GM18867 (cell line): ENCODE data around the gene LINC01488.

ENCODE experiments used
- ATAC-seq: cut with Tn5 transposase; IDR thresholded peaks from one replicate; pipeline ENCODE4 v1.9.1; 2021; ENCODE audit warnings: mild to moderate bottlenecking, moderate library complexity; ENCODE audit not compliant: unreplicated experiment

LINC01488 gene

DNA sequence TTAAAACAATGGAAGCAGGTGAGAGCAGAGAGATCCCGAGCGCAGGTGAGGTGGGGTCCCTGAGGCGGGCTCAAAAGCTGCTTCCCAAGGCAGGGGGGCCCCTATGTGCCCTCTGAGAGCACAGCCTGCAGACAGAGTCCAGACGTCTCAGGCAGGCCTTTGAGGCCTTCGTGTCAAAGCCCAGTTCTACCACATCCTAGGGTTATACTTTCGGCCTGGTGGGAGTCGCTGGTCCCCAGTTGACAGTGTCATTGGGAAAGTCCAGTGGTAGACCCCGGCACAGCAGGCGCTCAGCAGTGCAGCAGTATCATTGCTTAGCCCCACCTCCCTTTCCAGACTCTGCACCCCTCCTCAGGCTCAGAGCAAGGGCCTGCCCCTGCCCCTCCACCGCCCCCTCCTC lies 9.1 kb downstream of the LINC01488 start:
- ATAC-seq = no peak

DNA sequence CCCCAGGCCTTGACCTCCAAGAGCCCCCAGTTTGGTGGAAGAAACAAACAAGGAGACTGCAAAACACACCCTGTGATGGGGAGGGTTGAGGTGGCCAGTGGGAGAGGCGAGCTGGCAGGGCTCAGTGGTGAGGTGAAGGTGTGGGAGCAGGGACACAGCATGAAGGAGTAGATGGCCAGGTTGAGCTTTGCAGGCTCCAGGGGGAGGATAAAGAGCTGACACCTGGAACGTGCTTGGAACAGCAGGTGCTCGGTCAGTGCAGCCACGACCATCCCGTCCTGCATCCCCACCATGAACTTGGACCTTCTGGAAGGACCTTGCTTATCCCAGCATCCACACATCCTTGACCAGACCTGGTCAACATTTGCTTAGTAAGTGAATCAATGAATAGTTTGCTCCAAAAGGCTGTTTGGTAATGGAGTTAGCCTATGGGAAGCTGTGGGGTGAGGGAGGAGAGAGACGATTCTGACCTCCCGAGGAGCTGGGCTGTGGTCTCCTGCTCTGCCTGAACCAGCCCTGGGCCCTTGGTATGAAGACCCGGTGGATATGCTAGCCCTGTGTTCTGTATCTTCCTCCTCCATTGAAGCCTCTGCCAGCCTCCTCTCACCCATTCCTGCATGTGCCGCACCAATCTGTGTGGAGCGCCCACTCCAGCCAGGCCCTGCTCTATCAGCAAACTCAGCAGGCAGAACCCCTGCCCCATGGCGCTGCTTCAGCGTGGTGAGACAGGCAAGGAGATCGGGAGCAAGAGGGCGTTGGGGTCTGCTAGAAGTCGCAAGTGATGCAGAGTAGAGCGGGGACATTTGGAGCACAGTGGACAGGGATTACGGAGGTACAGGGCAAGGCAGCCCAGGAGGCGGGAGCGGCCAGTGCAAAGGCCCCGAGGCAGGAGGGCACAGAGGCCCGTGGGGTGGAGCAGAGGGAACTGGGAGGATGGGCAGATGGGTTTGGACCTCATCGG lies 9.9 kb downstream of the LINC01488 start:
- ATAC-seq = no peak

DNA sequence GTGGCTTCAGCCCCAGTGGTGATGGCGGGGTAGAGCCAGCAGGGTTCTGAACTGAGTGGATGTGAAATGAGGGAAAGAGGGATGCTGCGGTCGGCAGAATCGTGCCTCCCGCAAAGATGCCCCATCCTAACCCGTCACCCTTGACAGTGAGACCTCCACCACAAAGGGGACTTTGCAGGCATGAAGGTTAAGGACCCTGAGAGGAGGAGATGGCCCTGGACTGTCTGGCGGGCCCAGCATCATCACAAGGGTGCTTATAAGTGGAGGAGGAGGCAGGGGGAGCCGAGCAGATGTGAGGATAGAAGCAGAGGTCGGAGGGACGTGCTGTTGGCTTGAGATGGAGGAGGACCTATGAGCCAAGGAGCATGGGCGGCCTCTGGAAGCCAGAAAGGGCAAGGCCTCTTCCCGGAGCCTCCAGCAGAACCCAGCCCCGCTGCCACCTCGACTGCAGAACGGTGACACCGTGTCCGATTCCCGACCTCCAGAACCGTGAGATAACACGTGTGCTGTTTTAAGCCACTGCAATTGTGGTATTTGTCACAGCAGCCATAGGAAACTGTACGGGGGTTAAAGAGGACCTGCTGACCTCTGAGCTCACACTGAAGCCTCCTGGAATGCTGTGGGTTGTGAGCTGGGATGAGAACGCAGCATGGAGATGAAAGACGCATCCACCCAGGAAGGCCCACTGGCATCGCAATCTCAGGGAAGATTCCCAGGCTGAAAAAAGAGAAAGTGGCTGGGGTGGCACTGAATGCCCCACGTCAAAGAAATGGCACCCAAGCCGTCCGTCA lies 10.9 kb downstream of the LINC01488 start:
- ATAC-seq = no peak

DNA sequence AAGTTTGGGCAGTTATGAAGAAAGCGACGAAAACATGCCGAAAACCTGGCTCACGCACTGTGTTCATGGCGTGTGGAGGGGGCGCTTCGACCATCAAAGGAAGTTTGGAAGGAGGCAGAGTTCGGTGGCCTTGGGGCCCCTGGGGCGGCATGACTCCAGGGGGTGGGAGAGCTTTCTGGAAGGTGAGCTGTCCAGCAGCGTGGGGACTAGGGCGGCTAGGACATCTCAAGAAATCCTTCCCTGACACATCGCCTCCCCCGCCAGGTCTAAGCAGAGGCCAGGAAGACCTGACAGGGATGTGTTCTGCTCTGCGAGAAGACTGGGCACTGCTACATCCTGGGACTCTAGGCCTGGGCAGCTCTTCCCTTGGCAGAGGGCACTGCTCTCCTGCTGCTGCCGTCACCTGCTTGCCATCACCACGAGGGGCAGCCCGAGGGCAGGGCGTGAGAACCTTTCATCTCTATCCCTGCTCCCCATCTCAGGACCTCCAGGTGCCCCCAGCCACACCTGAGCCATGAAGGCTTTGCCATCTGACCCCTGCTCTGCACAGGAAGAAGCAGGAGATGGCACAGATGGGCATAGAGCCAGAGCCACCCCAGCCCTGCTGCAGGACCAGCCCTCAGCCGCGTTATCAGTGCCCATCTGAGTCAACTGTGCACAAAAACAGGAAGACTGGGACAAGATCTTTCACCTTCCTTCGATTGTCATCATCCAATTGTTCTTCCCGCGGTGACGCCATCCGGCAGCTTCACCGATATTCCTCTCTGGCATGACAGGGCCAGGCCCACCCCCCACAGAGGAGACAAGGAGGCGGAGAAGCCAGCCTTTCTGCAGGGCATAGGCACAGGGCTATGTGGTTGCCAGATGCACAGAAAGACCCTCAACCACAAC lies 12.7 kb downstream of the LINC01488 start:
- ATAC-seq = no peak

DNA sequence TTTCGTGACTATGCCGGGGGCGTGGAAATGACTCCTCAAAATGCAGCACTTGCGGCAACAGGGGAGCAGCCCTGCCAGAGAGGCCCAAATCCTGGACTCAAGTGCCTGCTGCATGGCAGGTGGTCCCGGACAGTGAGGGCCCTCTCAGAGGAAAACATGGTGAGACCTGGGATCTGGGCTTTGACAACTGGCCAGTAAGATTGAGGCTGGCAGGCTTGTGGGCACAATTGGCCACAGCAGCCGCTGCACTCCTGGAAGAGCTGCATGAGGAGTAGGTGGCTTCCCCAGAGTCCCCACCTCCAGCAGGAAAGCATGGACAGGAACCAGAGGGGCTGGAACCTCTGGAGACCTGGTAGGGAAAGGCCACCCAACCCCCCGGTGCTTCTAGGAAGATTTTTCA lies 13.4 kb downstream of the LINC01488 start:
- no peak for ATAC-seq

DNA sequence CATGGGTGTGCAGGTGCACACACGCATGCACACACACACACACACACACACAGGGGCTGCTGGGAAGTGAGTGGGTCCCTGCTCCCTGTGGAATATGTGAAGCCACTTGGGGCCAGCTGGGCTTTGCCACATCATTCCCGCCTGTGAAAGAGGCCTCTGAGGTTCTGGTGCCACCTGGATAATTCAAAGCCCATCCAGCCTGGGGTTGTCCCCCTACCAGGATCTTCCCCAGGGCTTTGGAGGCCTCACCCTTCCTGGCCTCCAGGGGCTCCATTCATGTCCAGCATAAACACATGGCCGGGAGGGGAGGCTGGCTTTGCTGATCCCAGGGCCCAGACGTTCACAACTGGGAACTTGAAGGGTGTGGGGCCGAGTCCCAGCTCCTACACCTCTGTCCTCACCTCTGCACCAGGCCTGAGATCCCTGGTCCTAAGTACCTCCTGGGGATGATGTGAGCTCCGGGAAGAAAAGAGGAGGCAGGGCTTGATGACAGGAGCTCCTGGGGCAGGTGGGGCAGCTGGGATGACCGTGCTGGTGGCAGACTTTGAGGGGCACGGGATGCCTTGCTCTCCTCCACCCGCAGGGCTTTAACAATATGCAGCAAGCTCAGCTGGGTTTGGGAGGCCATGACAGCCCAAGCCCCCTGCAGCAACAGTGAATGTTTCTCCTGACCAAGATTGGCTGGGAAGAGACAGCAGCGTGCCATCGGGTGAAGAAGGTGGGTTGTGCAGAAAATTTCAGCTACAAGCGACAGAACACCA lies 14.2 kb downstream of the LINC01488 start:
- ATAC-seq = no peak

DNA sequence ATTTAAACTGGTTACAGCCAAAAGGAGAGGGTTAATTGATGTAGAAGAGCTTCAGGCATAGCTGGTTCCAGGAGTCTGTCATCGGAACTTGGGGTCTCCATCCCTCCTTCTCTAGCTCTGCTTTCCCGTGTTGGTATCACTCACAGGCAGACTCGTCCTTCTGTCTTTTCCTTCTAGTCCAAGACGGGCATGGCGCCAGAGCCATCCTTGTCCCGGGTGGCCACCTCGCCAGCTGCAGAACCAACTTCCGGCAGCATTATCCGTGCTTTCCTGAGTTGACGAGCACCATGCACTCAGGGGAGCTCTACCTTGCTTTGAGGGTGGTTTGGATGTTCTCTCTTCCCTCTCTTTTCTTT lies 14.7 kb downstream of the LINC01488 start:
- ATAC-seq = no peak

DNA sequence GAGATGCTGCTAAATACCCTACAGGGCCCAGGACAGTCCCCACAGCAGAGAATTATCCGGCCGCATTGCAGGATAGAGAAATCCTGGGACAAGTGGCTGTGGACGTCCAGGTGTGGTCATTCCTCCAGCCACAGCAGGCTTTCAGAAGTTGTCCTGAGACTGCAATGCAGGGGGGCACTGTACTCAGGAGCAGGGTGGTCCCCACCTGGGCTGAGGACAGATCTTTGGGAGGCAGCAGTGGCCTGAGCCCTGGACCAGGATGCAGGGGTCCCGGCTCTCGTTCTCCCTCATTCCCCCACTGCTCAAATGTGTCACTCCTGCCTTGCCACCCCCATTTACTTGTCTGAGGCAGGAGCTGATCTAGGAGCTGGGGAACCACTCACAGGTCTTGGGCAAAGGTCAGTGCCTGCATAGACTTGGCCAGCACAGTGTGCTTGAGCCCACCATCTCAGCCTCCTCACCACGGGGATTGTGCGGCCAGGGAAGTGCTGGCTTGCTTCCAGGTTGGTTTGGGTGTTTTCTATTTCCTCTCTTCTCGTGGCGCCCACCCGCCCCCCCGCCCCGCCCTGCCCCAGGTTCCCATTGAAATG lies 15.3 kb downstream of the LINC01488 start:
- ATAC-seq = no peak

DNA sequence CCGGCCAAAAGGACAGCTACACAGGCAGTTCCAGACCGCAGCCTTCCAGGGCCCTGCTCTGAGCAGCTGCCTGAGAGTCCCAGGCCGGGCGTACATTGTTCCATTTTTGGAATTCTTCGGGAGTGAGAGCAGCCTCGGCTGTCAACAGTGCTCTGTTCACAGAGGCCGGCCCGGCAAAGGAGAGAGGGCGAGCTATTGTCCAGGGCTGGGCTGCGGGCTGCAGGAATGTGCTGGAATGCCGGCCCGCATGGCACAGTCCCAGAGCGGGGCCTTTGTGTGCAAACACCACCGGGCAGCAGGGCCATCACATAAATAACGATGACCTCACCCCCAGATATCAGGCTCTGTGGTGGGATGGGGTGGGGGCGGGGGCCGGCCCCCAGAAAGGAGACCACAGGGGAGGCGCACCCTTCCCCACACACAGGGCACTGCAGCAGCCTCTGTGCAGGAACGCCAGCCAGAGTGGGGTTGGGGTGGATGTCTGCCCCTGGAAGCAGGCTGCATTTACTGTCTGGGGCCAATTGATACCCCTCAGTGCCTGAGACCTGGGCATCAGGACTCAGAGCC lies 15.8 kb downstream of the LINC01488 start:
- ATAC-seq = no peak

DNA sequence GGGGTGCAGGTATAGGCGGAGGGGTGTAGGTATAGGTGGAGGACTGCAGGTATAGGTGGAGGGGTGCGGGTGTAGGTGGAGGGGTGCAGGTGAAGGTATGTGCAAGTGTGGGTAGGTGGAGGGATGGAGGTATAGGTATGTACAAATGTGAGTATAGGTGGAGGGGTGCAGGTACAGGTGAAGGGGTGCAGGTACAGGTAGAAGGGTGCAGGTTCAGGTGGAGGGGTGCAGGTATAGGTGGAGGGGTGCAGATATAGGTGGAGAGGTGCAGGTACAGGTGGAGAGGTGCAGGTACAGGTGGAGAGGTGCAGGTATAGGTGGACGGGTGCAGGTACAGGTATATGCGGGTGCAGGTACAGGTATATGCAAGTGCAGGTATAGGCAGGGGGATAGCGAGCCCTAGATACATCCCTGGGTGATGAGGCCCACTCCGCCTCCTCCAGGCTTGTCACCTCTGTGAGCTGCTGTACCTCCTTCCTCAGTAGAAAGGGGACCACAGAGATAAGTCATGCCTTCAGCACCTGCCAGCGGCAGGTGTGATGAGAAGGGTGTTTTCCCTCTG lies 17.2 kb downstream of the LINC01488 start:
- no peak for ATAC-seq

DNA sequence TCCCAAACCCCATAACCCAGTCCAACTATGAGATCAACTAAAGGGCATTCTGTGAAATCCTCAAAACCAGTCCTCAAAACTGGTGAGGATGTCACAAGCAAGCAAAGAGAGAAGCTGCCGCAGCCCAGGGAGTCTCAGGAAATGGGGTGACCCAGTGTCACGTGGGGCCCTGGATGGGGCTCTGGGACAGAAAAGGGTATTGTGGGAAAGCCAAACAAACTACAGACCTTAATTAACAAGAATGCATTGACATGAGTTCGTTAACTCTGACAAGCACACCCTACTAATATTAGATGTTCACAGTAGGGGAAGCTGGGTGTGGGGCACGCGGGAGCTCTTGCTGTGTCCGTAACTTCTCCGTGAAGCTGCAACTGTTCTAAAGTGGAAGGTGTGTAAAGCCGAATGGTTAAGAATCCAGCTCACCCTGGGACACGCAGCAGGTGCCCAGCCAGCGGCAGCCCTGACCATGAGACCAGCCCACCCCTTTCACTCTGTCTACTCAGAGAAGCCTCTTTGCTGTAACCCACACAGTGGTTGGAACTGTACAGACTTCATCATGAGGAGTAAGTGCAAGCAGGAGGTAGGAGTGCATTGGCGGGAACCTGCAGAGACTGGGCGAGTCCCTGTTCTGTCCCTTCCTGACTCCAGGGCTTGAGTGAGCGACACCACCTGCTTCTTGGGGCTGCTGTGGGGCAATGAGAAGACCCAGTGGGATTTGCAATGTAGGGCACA lies 17.9 kb downstream of the LINC01488 start:
- ATAC-seq = no peak

DNA sequence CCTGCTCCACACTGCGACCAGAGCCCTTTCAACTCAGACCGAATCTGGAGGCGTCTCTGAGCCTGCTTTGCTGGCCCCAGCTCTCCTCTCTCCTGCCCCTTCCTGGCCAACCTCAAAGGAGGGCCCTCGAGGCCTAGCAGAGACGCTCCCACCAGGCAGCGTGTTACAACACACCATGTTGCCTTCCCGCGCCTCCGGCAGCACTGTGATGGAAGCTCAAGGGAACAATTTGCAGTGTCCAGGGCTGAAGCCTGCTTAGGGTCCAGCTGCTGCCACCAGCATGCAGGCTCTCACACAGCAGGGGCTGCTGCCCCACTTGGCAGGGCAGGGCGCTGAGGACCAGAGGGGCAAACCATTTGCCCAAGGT lies 18.4 kb downstream of the LINC01488 start:
- ATAC-seq = no peak

DNA sequence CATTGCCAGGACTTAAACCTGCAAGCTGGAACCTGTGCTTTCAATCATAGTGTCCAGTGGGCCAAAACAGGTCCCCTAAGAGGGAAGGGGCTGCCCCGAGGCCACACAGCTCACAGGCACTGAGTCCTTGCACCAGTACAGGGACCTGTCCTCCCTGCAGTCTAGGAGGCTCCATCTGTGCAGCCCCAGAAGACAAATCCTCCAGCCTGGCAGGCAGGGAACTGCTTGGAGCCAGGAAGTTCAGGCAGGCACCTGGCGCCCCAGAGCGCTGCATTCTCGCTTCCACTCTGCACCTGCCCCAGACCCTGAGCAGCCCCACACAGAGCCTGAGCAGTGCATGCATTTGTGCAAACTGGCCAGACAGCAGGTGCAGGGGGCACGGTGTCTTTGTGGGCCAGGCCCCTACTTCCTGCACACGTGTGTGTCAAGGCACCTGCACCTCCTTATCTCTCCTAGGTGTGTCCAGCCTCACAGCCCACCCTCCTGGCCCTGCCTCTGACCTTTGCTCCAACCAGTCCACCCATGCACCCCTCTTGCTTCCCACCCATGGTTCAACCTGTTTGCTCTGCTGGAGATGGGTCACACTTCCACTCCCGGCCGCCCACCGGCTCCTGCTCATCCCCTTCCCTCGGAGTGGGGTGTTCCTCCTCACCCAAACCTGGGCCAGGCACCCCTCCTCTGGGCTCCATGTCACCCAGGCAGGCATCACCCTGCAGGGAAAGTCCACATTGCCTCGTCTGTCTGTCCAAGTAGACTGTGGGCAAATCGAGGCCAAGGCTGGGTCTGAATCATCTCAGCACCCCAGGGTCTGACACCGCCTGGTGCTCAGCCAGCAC lies 19.0 kb downstream of the LINC01488 start:
- no peak for ATAC-seq

DNA sequence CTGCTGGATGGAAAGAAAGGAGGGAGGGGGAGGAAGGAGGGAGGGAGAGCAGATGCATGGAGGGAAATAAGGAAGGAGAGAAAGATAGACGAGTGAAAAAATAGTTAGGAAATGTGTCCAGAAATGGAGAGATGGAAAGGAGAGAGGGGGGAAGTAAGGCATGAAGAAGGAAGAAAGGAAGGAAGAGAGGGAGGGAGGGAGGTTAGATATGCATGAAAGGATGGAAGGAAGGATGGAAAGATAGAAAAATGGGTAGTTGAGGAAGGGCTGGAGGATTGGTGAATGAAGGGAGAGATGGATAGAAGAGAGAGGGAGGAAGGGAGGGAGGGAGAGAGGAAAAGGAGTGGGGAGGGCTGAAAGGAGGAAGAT lies 19.6 kb downstream of the LINC01488 start:
- ATAC-seq = no peak

DNA sequence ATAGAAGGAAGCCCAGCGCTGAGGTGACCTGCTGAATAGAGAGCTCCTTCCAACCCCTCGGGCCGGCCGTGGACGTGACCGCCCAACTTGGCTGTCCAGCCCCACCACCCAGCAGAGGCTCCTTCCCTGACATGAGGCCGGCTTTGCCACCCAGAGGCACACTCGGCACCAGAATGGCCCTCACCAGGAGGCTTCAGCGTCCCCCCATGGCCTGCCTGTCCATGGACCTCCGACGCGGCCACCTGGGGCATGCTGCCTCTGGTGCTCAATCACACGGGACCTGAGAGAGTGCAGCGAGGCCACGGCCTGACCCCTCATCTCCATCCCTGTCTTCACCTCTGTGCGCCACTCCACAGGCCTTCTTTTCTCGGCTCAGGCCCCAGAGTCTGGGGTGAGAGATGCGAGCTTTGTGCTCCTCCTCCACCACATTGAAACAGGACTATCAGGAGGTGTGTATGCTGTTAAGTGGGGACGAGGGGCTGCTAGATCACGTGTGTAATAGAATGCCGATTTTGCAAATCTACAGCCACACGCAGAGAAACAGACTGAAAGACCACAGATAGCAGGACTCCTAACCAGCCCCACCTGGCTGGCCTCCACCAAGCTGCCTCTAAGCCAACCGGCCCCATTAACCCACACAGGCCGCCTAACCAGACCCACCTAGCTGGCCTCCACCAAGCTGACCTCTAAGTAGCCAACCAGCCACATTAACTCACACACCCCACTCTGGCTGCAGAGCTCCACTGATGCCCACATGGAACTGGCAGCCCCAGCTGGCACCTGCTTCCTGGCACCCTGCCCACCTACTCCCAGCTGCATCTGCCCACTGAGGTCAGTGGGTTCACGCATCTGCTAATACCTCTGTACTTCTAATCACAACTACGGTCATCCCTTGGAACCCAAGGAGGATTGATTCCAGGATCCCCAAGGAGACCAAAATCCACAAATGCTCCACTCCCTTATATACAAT lies 20.7 kb downstream of the LINC01488 start:
- no peak for ATAC-seq

DNA sequence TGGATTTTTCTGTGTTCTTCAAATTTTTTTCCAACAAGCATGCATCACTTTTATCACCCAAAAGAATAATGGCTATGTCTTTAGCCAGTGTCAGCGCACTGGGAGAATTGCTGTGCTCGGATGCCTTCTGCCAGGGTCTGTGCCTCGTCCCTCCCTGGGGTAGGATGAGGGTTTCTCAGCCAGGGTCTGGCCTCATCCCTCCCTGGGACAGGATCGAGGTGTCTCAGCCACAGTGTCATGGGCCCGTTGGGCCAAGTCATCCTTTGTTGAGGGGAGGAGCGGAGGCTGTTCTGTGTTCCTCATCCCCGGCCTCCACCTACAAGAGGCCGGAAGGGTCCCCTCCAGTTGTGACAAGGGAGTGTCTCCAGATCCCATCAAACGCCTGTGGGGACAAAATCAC lies 22.7 kb downstream of the LINC01488 start:
- no peak for ATAC-seq
